ENCODE results near the gene ERCC2. TPM values are rescaled to one million over a fixed set of nuclear protein-coding genes. Genes with fewer than 3 reads are reported as not detected.

The ERCC2 gene
- total RNA-seq, 1 experiment from 2014 or later: 59.2 TPM

- no peak overlapping the region for H3K27ac ChIP-seq (ENCODE audit: low read depth, low read length, poor library complexity, severe bottlenecking)
- DNase-seq (ENCODE audit: low spot score): no peak
- ChIA-PET POLR2A (ENCODE audit: low non-redundant PET) (no interaction called here), CTCF (no interaction called here)
- H3K9me3 ChIP-seq (ENCODE audit: low read depth, low read length, poor library complexity, severe bottlenecking): no peaks in the 10 kb centered on the region
- H3K4me1 ChIP-seq (ENCODE audit: insufficient read depth, low read length, poor library complexity, severe bottlenecking): no peaks in the 10 kb centered on the region
- intact Hi-C loops (cut with micrococcal nuclease; ENCODE audit: unreplicated experiment): no loop called here
- peaks cover 24% of the 10 kb centered on the region for H3K36me3 ChIP-seq (ENCODE audit: insufficient read depth, low read length, poor library complexity, severe bottlenecking)
- no TSS peak for BruUV-seq (replicated peaks)
- no peak overlapping the region for H3K4me3 ChIP-seq (ENCODE audit: low read depth, low read length, poor library complexity, severe bottlenecking)
- no peak for TF ChIP-seq CTCF (conservative IDR thresholded peaks at IDR 0.05; ENCODE audit: low read depth, low read length)
- TF ChIP-seq EZH2 (IDR thresholded peaks at IDR 0.05; ENCODE audit: borderline replicate concordance, low read depth, low read length, poor library complexity, severe bottlenecking): no peak
- H3K27me3 ChIP-seq (replicated peaks; ENCODE audit: insufficient read depth, low read depth, low read length, poor library complexity): no peaks in the 10 kb centered on the region
Measured at GRCh38 chr19:45350477-45351058, 19.8 kb downstream of the ERCC2 start.

- POLR2A ChIA-PET (ENCODE audit: low non-redundant PET): no interaction called here
- H3K4me3 ChIP-seq (ENCODE audit: low read depth, low read length, poor library complexity, severe bottlenecking): no peak overlapping the region
- no peak overlapping the region for H3K27ac ChIP-seq (ENCODE audit: low read depth, low read length, poor library complexity, severe bottlenecking)
- TF ChIP-seq EZH2 (IDR thresholded peaks at IDR 0.05; ENCODE audit: borderline replicate concordance, low read depth, low read length, poor library complexity, severe bottlenecking) (no peak), CTCF (conservative IDR thresholded peaks at IDR 0.05; ENCODE audit: low read depth, low read length) (no peak)
- BruUV-seq (replicated peaks): no TSS peak
- no peak for DNase-seq (ENCODE audit: low spot score)
- no peaks in the 10 kb centered on the region for H3K9me3 ChIP-seq (ENCODE audit: low read depth, low read length, poor library complexity, severe bottlenecking)
- peaks cover 20% of the 10 kb centered on the region for H3K36me3 ChIP-seq (ENCODE audit: insufficient read depth, low read length, poor library complexity, severe bottlenecking)
- no peaks in the 10 kb centered on the region for H3K27me3 ChIP-seq (replicated peaks; ENCODE audit: insufficient read depth, low read depth, low read length, poor library complexity)
- no peaks in the 10 kb centered on the region for H3K4me1 ChIP-seq (ENCODE audit: insufficient read depth, low read length, poor library complexity, severe bottlenecking)
- CTCF ChIA-PET: no interaction called here
- intact Hi-C loops (cut with micrococcal nuclease; ENCODE audit: unreplicated experiment): no loop called here
Measured at GRCh38 chr19:45349430-45349941, 20.9 kb downstream of the ERCC2 start.

- Histone ChIP-seq H3K4me1 (ENCODE audit: insufficient read depth, low read length, poor library complexity, severe bottlenecking) (no peaks in the 10 kb centered on the region), H3K4me3 (ENCODE audit: low read depth, low read length, poor library complexity, severe bottlenecking) (no peak overlapping the region), H3K36me3 (ENCODE audit: insufficient read depth, low read length, poor library complexity, severe bottlenecking) (peaks cover 16% of the 10 kb centered on the region), H3K27me3 (replicated peaks; ENCODE audit: insufficient read depth, low read depth, low read length, poor library complexity) (no peaks in the 10 kb centered on the region), H3K9me3 (ENCODE audit: low read depth, low read length, poor library complexity, severe bottlenecking) (no peaks in the 10 kb centered on the region), H3K27ac (ENCODE audit: low read depth, low read length, poor library complexity, severe bottlenecking) (no peak overlapping the region)
- TF ChIP-seq CTCF (conservative IDR thresholded peaks at IDR 0.05; ENCODE audit: low read depth, low read length) (no peak), EZH2 (IDR thresholded peaks at IDR 0.05; ENCODE audit: borderline replicate concordance, low read depth, low read length, poor library complexity, severe bottlenecking) (no peak)
- DNase-seq (ENCODE audit: low spot score): no peak
- ChIA-PET CTCF (no interaction called here), POLR2A (ENCODE audit: low non-redundant PET) (no interaction called here)
- no TSS peak for BruUV-seq (replicated peaks)
- intact Hi-C loops (cut with micrococcal nuclease; ENCODE audit: unreplicated experiment): no loop called here
Measured at GRCh38 chr19:45349126-45349415, 21.3 kb downstream of the ERCC2 start.

Measured in A673 (cell line).